ENCODE data around the gene HAUS7.

Gene HAUS7

GRCh38 chrX:153455571-153455970, 14.8 kb downstream of the HAUS7 start:
- no peak for DNase-seq (ENCODE audit: low read depth)

- no peak for DNase-seq (ENCODE audit: low read depth)
Observed at GRCh38 chrX:153454901-153455550, 15.3 kb downstream of the HAUS7 start.

GRCh38 chrX:153450949-153451277, 19.5 kb downstream of the HAUS7 start:
- no peak for DNase-seq (ENCODE audit: low read depth)

GRCh38 chrX:153450114-153450948, 20.0 kb downstream of the HAUS7 start:
- no peak for DNase-seq (ENCODE audit: low read depth)

GRCh38 chrX:153449368-153450113, 20.8 kb downstream of the HAUS7 start:
- DNase-seq (ENCODE audit: low read depth), result no peak

- no peak for DNase-seq (ENCODE audit: low read depth)
Observed at GRCh38 chrX:153448556-153449367, 21.6 kb downstream of the HAUS7 start.

GRCh38 chrX:153447581-153447960, 22.8 kb downstream of the HAUS7 start:
- DNase-seq (ENCODE audit: low read depth), result no peak

- no peak for DNase-seq (ENCODE audit: low read depth)
Observed at GRCh38 chrX:153446950-153447580, 23.3 kb downstream of the HAUS7 start.

GRCh38 chrX:153446636-153446936, 23.8 kb downstream of the HAUS7 start:
- no peak for DNase-seq (ENCODE audit: low read depth)

- DNase-seq (ENCODE audit: low read depth), result no peak
Observed at GRCh38 chrX:153445856-153446635, 24.3 kb downstream of the HAUS7 start, which contains the start of gene TREX2. TSS of gene TREX2 (minus strand) at chrX:153446056. CDS start at chrX:153445430, 626 bp downstream.

- no peak for DNase-seq (ENCODE audit: low read depth)
Observed at GRCh38 chrX:153445106-153445855, 25.1 kb downstream of the HAUS7 start.

GRCh38 chrX:153444333-153445011, 25.9 kb downstream of the HAUS7 start:
- DNase-seq (ENCODE audit: low read depth), result no peak

GRCh38 chrX:153443476-153444332, 26.7 kb downstream of the HAUS7 start:
- no peak for DNase-seq (ENCODE audit: low read depth)

GRCh38 chrX:153442463-153442862, 27.9 kb downstream of the HAUS7 start:
- DNase-seq (ENCODE audit: low read depth), result no peak

GRCh38 chrX:153441981-153442380, 28.4 kb downstream of the HAUS7 start:
- no peak for DNase-seq (ENCODE audit: low read depth)

- DNase-seq (ENCODE audit: low read depth), result no peak
Observed at GRCh38 chrX:153441296-153441695, 29.1 kb downstream of the HAUS7 start.

- DNase-seq (ENCODE audit: low read depth), result no peak
Observed at GRCh38 chrX:153440556-153441135, 29.7 kb downstream of the HAUS7 start.

GRCh38 chrX:153439977-153440376, 30.4 kb downstream of the HAUS7 start:
- no peak for DNase-seq (ENCODE audit: low read depth)
